ENCODE data around the gene GKAP1. TPM values are rescaled to one million over a fixed set of nuclear protein-coding genes. Genes with fewer than 3 reads are reported as not detected.

GKAP1 gene
- polyA plus RNA-seq, 12 donors = 9.5 to 23.0 (median 18.8) TPM; not detected in 1

Other genes with a start within 250 kb of the GKAP1 start
- 1 to 10 TPM in 10 of 12 donors, not detected in 2; 3.1 to 7.7 (median 5.8) TPM for gene IDNK, start 194.6 kb downstream of the GKAP1 start, polyA plus RNA-seq (ENCODE audit: insufficient read length in 12 of 12)
- 10 to 100 TPM in 11 of 12 donors, not detected in 1; 41.5 to 95.9 (median 73.7) TPM for gene UBQLN1, start 109.8 kb downstream of the GKAP1 start, polyA plus RNA-seq (ENCODE audit: insufficient read length in 12 of 12)
- gene KIF27, start 103.7 kb upstream of the GKAP1 start, polyA plus RNA-seq (ENCODE audit: insufficient read length in 12 of 12) = 10 to 100 TPM in 3 of 12 donors, 1 to 10 TPM in 8, not detected in 1; 5.4 to 20.4 (median 8.0) TPM
- gene HNRNPK, start 162.4 kb upstream of the GKAP1 start, polyA plus RNA-seq (ENCODE audit: insufficient read length in 12 of 12) = 100 to 1,000 TPM in 11 of 12 donors, not detected in 1; 392 to 654 (median 541) TPM
- 10 to 100 TPM in 7 of 12 donors, 1 to 10 TPM in 4, not detected in 1; 8.8 to 13.2 (median 11.3) TPM for gene RMI1, start 163.0 kb upstream of the GKAP1 start, polyA plus RNA-seq (ENCODE audit: insufficient read length in 12 of 12)